Cardiac muscle cell (in vitro differentiated cells and primary cell): ENCODE data around the gene PRKG2. TPM values are rescaled to one million over a fixed set of nuclear protein-coding genes. Genes with fewer than 3 reads are reported as not detected.
A peak's percentile ranks its signal among the peaks of the same experiment; 100 is the strongest.

Source experiments
- DNase-seq, 2 donors: peaks; one replicate each; pipeline versions ENCODE4 v3.0.0 to v3.0.0-alpha.2; 2010 to 2017; ENCODE audit warnings: low read depth in 1 of 2, low spot score in 1 of 2
- H3K27ac ChIP-seq: fragments of 200-600 bp; sonication (generic); 2 replicates; pipeline ENCODE4 v1.5.1; 2016
- H3K27me3 ChIP-seq: fragments of 200-600 bp; sonication (generic); 2 replicates; pipeline ENCODE4 v1.6.0; 2016; ENCODE audit warnings: control low read depth
- H3K36me3 ChIP-seq: fragments of 200-600 bp; sonication (generic); 2 replicates; pipeline ENCODE4 v1.5.1; 2016; ENCODE audit warnings: control low read depth
- H3K4me1 ChIP-seq: fragments of 200-600 bp; sonication (generic); 2 replicates; pipeline ENCODE4 v1.8.1; 2017; ENCODE audit warnings: low read depth, mild to moderate bottlenecking, mixed run types
- H3K4me3 ChIP-seq: fragments of 200-600 bp; sonication (generic); 2 replicates; pipeline ENCODE4 v1.5.1; 2016; ENCODE audit warnings: mild to moderate bottlenecking
- H3K9me3 ChIP-seq: fragments of 200-600 bp; sonication (generic); 2 replicates; pipeline ENCODE4 v1.5.1; 2017; ENCODE audit warnings: low read depth, mild to moderate bottlenecking, control low read depth
- polyA plus RNA-seq: library from polyadenylated mRNA; unstranded; fragments of >200 nt; fragmentation: Nextera tagmentation; extraction: Ambion mirVana; gene quantifications from 2 replicates; pipeline ENCODE4 v1.2.1, GENCODE V29; 2016
- total RNA-seq: library from RNA; depleted of rRNA; stranded (reverse); fragments of >200 nt; gene quantifications from 2 replicates; pipeline ENCODE4 v1.2.3, GENCODE V29; 2016
- TF ChIP-seq, protein P1 (sequence below): IDR thresholded peaks from 2 replicates; pipeline ENCODE4 v1.5.1; 2012; ENCODE audit warnings: low read depth, mild to moderate bottlenecking, low read length

PRKG2 gene
- total and polyA plus RNA-seq, 2 experiments from 2014 or later, result 0.35 to 0.54 TPM

DNA sequence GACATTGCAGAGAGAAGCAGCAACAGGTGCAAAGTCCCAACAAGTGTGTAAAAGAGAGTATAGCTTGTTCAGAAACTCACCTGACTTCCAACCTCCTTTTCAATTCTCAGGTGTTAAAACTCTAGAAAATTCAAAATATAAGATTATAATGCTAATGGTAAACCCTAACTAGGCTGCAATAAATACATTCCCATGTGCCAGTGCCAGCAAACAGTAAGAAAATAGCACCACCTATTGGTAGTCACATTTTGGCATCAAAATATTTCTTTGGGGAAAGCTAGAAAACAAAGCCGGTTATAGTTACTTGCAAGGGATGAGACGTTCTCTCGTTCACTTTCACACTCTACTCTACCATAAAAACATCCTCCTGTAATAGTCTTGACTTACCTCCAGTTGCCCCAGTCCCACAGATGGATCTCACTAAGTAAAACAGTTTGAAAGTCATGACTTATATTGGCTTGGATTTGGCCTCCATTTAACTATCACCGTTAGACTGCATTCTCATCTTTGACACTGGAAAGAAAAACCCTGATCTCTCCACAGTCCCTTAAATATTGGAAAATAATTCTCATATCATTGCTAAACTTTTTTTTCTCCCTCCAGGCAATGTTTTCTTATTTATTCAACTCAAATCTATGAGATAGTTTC is 174.9 kb downstream of the PRKG2 start:
- Histone ChIP-seq H3K27me3 (peaks cover 62% of the 10 kb centered on the region), H3K27ac (no peak overlapping the region), H3K4me1 (no peaks in the 10 kb centered on the region), H3K9me3 (no peaks in the 10 kb centered on the region), H3K4me3 (no peak overlapping the region), H3K36me3 (no peaks in the 10 kb centered on the region)
- peak; percentile 40 to 55 for DNase-seq
- TF ChIP-seq, protein P1, sequence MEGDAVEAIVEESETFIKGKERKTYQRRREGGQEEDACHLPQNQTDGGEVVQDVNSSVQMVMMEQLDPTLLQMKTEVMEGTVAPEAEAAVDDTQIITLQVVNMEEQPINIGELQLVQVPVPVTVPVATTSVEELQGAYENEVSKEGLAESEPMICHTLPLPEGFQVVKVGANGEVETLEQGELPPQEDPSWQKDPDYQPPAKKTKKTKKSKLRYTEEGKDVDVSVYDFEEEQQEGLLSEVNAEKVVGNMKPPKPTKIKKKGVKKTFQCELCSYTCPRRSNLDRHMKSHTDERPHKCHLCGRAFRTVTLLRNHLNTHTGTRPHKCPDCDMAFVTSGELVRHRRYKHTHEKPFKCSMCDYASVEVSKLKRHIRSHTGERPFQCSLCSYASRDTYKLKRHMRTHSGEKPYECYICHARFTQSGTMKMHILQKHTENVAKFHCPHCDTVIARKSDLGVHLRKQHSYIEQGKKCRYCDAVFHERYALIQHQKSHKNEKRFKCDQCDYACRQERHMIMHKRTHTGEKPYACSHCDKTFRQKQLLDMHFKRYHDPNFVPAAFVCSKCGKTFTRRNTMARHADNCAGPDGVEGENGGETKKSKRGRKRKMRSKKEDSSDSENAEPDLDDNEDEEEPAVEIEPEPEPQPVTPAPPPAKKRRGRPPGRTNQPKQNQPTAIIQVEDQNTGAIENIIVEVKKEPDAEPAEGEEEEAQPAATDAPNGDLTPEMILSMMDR, result peak; percentile 73

DNA sequence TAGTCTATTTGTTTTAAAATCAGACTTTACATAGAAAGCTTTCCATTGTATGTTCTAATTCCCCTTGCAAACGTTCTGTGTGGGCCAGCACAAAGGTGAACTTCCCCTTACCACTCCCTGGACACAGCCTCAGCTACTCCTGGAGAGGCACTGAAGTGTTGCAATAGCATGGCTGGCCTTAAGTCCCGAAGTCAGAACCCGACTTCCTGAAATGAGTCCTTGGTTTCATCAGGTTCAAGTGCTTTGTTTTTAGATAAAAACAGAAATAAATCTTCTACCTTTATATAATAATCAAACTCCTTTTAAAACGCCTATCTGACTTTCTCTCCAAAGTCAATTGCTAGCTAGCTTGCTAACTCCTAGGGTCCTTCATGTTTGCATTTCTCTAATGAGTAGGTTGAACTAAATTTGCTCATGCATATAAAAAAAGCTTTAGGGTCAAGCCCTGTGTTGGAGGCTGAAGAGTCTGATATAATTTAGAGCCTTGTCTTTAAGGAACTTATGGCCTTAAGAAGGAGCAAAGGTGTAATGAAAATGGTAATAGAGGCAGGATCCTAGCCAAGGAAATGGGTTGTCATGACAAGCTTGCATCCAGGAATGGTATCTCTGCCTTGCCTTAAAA is 175.6 kb downstream of the PRKG2 start:
- peak in 1 of 2 donors; percentile 7 for DNase-seq
- Histone ChIP-seq H3K36me3 (no peaks in the 10 kb centered on the region), H3K9me3 (no peaks in the 10 kb centered on the region), H3K4me1 (no peaks in the 10 kb centered on the region), H3K27ac (no peak overlapping the region), H3K4me3 (no peak overlapping the region), H3K27me3 (peaks cover 63% of the 10 kb centered on the region)
- TF ChIP-seq, protein P1, result no peak

DNA sequence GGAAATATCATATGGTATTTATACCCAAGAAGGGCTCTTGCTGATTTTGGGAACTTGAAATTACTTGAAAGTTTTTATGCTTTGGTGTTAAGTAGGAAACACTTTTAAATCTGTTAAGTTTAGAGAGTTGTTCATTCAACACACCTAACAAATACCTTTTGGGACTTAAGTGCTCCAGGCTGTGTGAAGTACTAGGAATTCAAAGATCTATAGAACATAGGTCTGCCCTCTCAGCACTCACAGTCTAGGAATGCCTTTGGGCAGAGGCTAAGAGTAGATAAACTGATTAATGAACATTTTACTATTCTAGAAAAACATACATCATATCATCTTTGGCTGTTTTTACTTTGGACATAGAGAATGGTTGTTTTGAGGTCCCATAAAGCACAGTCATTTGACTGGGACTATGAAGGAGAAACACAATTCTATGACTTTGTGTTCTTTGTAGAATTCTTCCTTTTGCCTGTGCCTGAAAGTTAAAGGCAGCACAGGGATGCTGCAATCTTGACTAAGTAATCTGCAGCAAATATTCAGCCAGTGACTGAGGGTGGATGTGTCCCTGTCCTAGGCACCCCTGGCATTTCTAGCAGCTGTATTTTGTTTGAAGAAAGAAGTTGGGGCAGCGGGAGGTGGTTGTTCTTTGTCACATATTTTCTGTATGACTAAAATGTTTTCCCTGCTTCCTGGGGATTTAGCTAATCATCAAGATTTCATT is 176.2 kb downstream of the PRKG2 start:
- Histone ChIP-seq H3K27me3 (peaks cover 63% of the 10 kb centered on the region), H3K4me1 (no peaks in the 10 kb centered on the region), H3K4me3 (no peak overlapping the region), H3K9me3 (no peaks in the 10 kb centered on the region), H3K36me3 (no peaks in the 10 kb centered on the region), H3K27ac (no peak overlapping the region)
- TF ChIP-seq, protein P1, result no peak
- DNase-seq, result no peak

Other genes with a start within 250 kb of the PRKG2 start
- gene BMP3, start 184.5 kb downstream of the PRKG2 start, total RNA-seq, result 0.03 TPM in 1 of 2 replicates, not detected in the other
- gene BMP3, start 184.5 kb downstream of the PRKG2 start, polyA plus RNA-seq, result 0.02 TPM in 1 of 2 replicates, not detected in the other